CD4-positive, CD25-positive, alpha-beta regulatory T cell (primary cell): Measurements from ENCODE around the gene BAHCC1. TPM values are rescaled to one million over a fixed set of nuclear protein-coding genes. Genes with fewer than 3 reads are reported as not detected.
A peak's percentile ranks its signal among the peaks of the same experiment; 100 is the strongest.
"Not testable (repeated sequence)": the region's sequence is repeated elsewhere in the genome, so short reads cannot be mapped to it uniquely, and the experiment has no call there.

Experiments
- ATAC-seq, 2 donors: fragments of 150-1000 bp; cut with Tn5 transposase; one replicate each; pipeline ENCODE4 v1.10.0; 2021; ENCODE audit warnings: low read depth in 2 of 2, moderate number of reproducible peaks in 2 of 2, moderate library complexity in 1 of 2
- DNase-seq, 3 donors: peaks; one replicate each; pipeline versions ENCODE4 v3.0.0 to v3.0.0-alpha.2; 2012 to 2022; ENCODE audit warnings: mixed read lengths in 1 of 3
- H3K27ac ChIP-seq: one replicate; pipeline ENCODE4 v1.7.0; 2013; ENCODE audit warnings: mild to moderate bottlenecking, low read length; ENCODE audit not compliant: insufficient read depth, poor library complexity, severe bottlenecking
- H3K27me3 ChIP-seq: one replicate; pipeline ENCODE4 v1.7.0; 2013; ENCODE audit warnings: low read length; ENCODE audit not compliant: control insufficient read depth, insufficient read depth
- H3K36me3 ChIP-seq: one replicate; pipeline ENCODE4 v1.7.0; 2013; ENCODE audit warnings: mild to moderate bottlenecking, low read length, moderate library complexity; ENCODE audit not compliant: control insufficient read depth, insufficient read depth
- H3K4me1 ChIP-seq: 2 replicates; pipeline ENCODE4 v1.7.0; 2013; ENCODE audit warnings: mild to moderate bottlenecking, low read length; ENCODE audit not compliant: insufficient read depth, control insufficient read depth, poor library complexity, severe bottlenecking
- H3K4me3 ChIP-seq: one replicate; pipeline ENCODE4 v1.7.0; 2013; ENCODE audit warnings: low read depth, mild to moderate bottlenecking, low read length, moderate library complexity
- H3K9me3 ChIP-seq, 2 experiments: 1 replicate in 1 of 2; 2 replicates in 1 of 2; pipeline ENCODE4 v1.7.0; 2013; ENCODE audit warnings: low read length in 2 of 2, mild to moderate bottlenecking in 1 of 2, moderate library complexity in 1 of 2; ENCODE audit not compliant: control insufficient read depth in 2 of 2
- H3K27ac Mint-ChIP-seq, 3 donors: one replicate each; pipeline ENCODE4 v1.8.0; 2020 to 2022; ENCODE audit warnings: mild to moderate bottlenecking in 3 of 3, mixed read lengths in 3 of 3, moderate library complexity in 2 of 3
- H3K27me3 Mint-ChIP-seq: one replicate; pipeline ENCODE4 v1.8.0; 2022; ENCODE audit warnings: mild to moderate bottlenecking, mixed read lengths
- H3K36me3 Mint-ChIP-seq: one replicate; pipeline ENCODE4 v1.8.0; 2020; ENCODE audit warnings: mixed read lengths
- H3K4me1 Mint-ChIP-seq, 4 donors: one replicate each; pipeline ENCODE4 v1.8.0; 2020 to 2022; ENCODE audit warnings: mixed read lengths in 4 of 4, mild to moderate bottlenecking in 1 of 4
- H3K4me3 Mint-ChIP-seq, 4 donors: one replicate each; pipeline ENCODE4 v1.8.0; 2020 to 2022; ENCODE audit warnings: mild to moderate bottlenecking in 4 of 4, mixed read lengths in 4 of 4, moderate library complexity in 3 of 4
- H3K9me3 Mint-ChIP-seq, 7 donors: one replicate each; pipeline ENCODE4 v1.8.0; 2020 to 2022; ENCODE audit warnings: mixed read lengths in 7 of 7, mild to moderate bottlenecking in 3 of 7, moderate library complexity in 2 of 7
- polyA plus RNA-seq, 4 donors: library from polyadenylated mRNA; unstranded; fragments of 300-500 nt; fragmentation: Illumina TruSeq; gene quantifications; one replicate each; pipeline ENCODE4 v1.2.3, GENCODE V29; 2021
- total RNA-seq: library from RNA; stranded (reverse); gene quantifications from one replicate; pipeline ENCODE4 v1.2.3, GENCODE V29; 2022

BAHCC1 gene
- total and polyA plus RNA-seq, 5 donors from 2014 or later, result 0.54 TPM; not detected in 4

- H3K27me3 ChIP-seq, result peaks cover 7% of the 10 kb centered on the region
- no peaks in the 10 kb centered on the region for H3K36me3 ChIP-seq
- peaks cover 8% of the 10 kb centered on the region for H3K4me1 ChIP-seq
- DNase-seq, result no peak
- Mint-ChIP-seq H3K9me3 (no peaks in the 10 kb centered on the region), H3K27me3 (peaks cover 31% of the 10 kb centered on the region), H3K4me3 (no peak overlapping the region), H3K4me1 (no peaks in the 10 kb centered on the region), H3K27ac (peak overlapping the region in 1 of 3 donors; percentile 20), H3K36me3 (no peaks in the 10 kb centered on the region)
- H3K4me3 ChIP-seq, result no peak overlapping the region
- no peaks in the 10 kb centered on the region for H3K9me3 ChIP-seq
- H3K27ac ChIP-seq, result no peak overlapping the region
- no peak for ATAC-seq
These were observed 44.9 kb upstream of the BAHCC1 start for GRCh38 chr17:81350320-81350890.

GRCh38 chr17:81351329-81352052 is 43.8 kb upstream of the BAHCC1 start:
- H3K4me1 Mint-ChIP-seq, H3K9me3 ChIP-seq, DNase-seq, H3K27ac Mint-ChIP-seq, ATAC-seq, H3K27ac ChIP-seq, H3K36me3 Mint-ChIP-seq, H3K4me3 ChIP-seq, H3K4me1 ChIP-seq, H3K27me3 ChIP-seq, H3K4me3 Mint-ChIP-seq, H3K9me3 Mint-ChIP-seq, H3K36me3 ChIP-seq: not testable (repeated sequence)
- H3K27me3 Mint-ChIP-seq, result peaks cover 37% of the 10 kb centered on the region

- not testable (repeated sequence) for H3K36me3 ChIP-seq, DNase-seq, H3K36me3 Mint-ChIP-seq, H3K4me1 ChIP-seq, H3K9me3 Mint-ChIP-seq, H3K9me3 ChIP-seq, H3K4me1 Mint-ChIP-seq, H3K4me3 Mint-ChIP-seq, H3K4me3 ChIP-seq, ATAC-seq, H3K27ac ChIP-seq, H3K27ac Mint-ChIP-seq, H3K27me3 ChIP-seq
- peaks cover 36% of the 10 kb centered on the region for H3K27me3 Mint-ChIP-seq
These were observed 43.2 kb upstream of the BAHCC1 start for GRCh38 chr17:81352056-81352455.

GRCh38 chr17:81354252-81354953 is 40.9 kb upstream of the BAHCC1 start:
- Mint-ChIP-seq H3K36me3 (no peaks in the 10 kb centered on the region), H3K4me3 (no peak overlapping the region), H3K27me3 (peaks cover 34% of the 10 kb centered on the region), H3K27ac (no peak overlapping the region), H3K4me1 (no peaks in the 10 kb centered on the region), H3K9me3 (no peaks in the 10 kb centered on the region)
- Histone ChIP-seq H3K9me3 (no peaks in the 10 kb centered on the region), H3K4me3 (no peak overlapping the region), H3K4me1 (no peaks in the 10 kb centered on the region), H3K36me3 (no peaks in the 10 kb centered on the region), H3K27ac (no peak overlapping the region), H3K27me3 (peaks cover 3% of the 10 kb centered on the region)
- ATAC-seq, result no peak
- DNase-seq, result no peak

- Histone ChIP-seq H3K4me1 (no peaks in the 10 kb centered on the region), H3K27ac (no peak overlapping the region), H3K27me3 (peaks cover 3% of the 10 kb centered on the region), H3K4me3 (no peak overlapping the region), H3K36me3 (no peaks in the 10 kb centered on the region), H3K9me3 (no peaks in the 10 kb centered on the region)
- Mint-ChIP-seq H3K27ac (no peak overlapping the region), H3K36me3 (no peaks in the 10 kb centered on the region), H3K9me3 (no peaks in the 10 kb centered on the region), H3K4me1 (no peaks in the 10 kb centered on the region), H3K27me3 (peaks cover 37% of the 10 kb centered on the region), H3K4me3 (no peak overlapping the region)
- no peak for ATAC-seq
- no peak for DNase-seq
These were observed 40.3 kb upstream of the BAHCC1 start for GRCh38 chr17:81354954-81355347.

GRCh38 chr17:81359218-81359617 is 36.0 kb upstream of the BAHCC1 start:
- Mint-ChIP-seq H3K9me3 (peaks cover 0 to 2% (median 0%) of the 10 kb centered on the region in 7 donors), H3K27ac (no peak overlapping the region), H3K4me3 (no peak overlapping the region), H3K27me3 (peaks cover 52% of the 10 kb centered on the region), H3K4me1 (no peaks in the 10 kb centered on the region), H3K36me3 (no peaks in the 10 kb centered on the region)
- Histone ChIP-seq H3K27ac (no peak overlapping the region), H3K4me1 (no peaks in the 10 kb centered on the region), H3K27me3 (peaks cover 3% of the 10 kb centered on the region), H3K36me3 (no peaks in the 10 kb centered on the region), H3K4me3 (no peak overlapping the region), H3K9me3 (no peaks in the 10 kb centered on the region)
- no peak for DNase-seq
- no peak for ATAC-seq

- not testable (repeated sequence) for DNase-seq, H3K27ac ChIP-seq, H3K36me3 ChIP-seq, H3K4me3 ChIP-seq, ATAC-seq, H3K4me3 Mint-ChIP-seq, H3K9me3 ChIP-seq, H3K36me3 Mint-ChIP-seq, H3K27me3 ChIP-seq, H3K9me3 Mint-ChIP-seq
- H3K4me1 ChIP-seq, result peaks cover 15% of the 10 kb centered on the region
- Mint-ChIP-seq H3K4me1 (peaks cover 4 to 17% (median 9%) of the 10 kb centered on the region in 4 donors), H3K27me3 (peaks cover 68% of the 10 kb centered on the region), H3K27ac (peak overlapping the region in 1 of 3 donors; percentile 39)
These were observed 33.3 kb upstream of the BAHCC1 start for GRCh38 chr17:81362001-81362400.
